ENCODE measurements around the gene EDIL3.

Gene EDIL3

GRCh38 chr5:84290673-84291072 is 94.0 kb downstream of the EDIL3 start:
- FAIRE-seq: no peak
- TF ChIP-seq POLR2A (IDR thresholded peaks at IDR 0.05; ENCODE audit: low read depth, low read length): no peak
- no peak for TF ChIP-seq POLR2AphosphoS5 (IDR thresholded peaks at IDR 0.05; ENCODE audit: low read depth, low read length)
- TF ChIP-seq TAF1 (IDR thresholded peaks at IDR 0.05; ENCODE audit: borderline replicate concordance, low read depth, low read length): no peak
- DNase-seq (ENCODE audit: insufficient read length): no peak

- DNase-seq (ENCODE audit: insufficient read length): no peak
- FAIRE-seq: no peak
- TF ChIP-seq POLR2AphosphoS5 (IDR thresholded peaks at IDR 0.05; ENCODE audit: low read depth, low read length) (no peak), TAF1 (IDR thresholded peaks at IDR 0.05; ENCODE audit: borderline replicate concordance, low read depth, low read length) (no peak), POLR2A (IDR thresholded peaks at IDR 0.05; ENCODE audit: low read depth, low read length) (no peak)
Measured at GRCh38 chr5:84290161-84290560, 94.5 kb downstream of the EDIL3 start.

GRCh38 chr5:84287951-84288350 is 96.7 kb downstream of the EDIL3 start:
- FAIRE-seq (no peak), DNase-seq (ENCODE audit: insufficient read length) (no peak)
- TF ChIP-seq POLR2AphosphoS5 (IDR thresholded peaks at IDR 0.05; ENCODE audit: low read depth, low read length): no peak
- TF ChIP-seq POLR2A (IDR thresholded peaks at IDR 0.05; ENCODE audit: low read depth, low read length): no peak
- TF ChIP-seq TAF1 (IDR thresholded peaks at IDR 0.05; ENCODE audit: borderline replicate concordance, low read depth, low read length): no peak

- no peak for FAIRE-seq
- no peak for TF ChIP-seq POLR2AphosphoS5 (IDR thresholded peaks at IDR 0.05; ENCODE audit: low read depth, low read length)
- no peak for TF ChIP-seq POLR2A (IDR thresholded peaks at IDR 0.05; ENCODE audit: low read depth, low read length)
- no peak for TF ChIP-seq TAF1 (IDR thresholded peaks at IDR 0.05; ENCODE audit: borderline replicate concordance, low read depth, low read length)
- DNase-seq (ENCODE audit: insufficient read length): no peak
Measured at GRCh38 chr5:84286662-84287061, 98.0 kb downstream of the EDIL3 start.

GRCh38 chr5:84285641-84286637 is 98.7 kb downstream of the EDIL3 start:
- no peak for FAIRE-seq
- TF ChIP-seq TAF1 (IDR thresholded peaks at IDR 0.05; ENCODE audit: borderline replicate concordance, low read depth, low read length) (no peak), POLR2A (IDR thresholded peaks at IDR 0.05; ENCODE audit: low read depth, low read length) (no peak), POLR2AphosphoS5 (IDR thresholded peaks at IDR 0.05; ENCODE audit: low read depth, low read length) (no peak)
- DNase-seq (ENCODE audit: insufficient read length): no peak

GRCh38 chr5:84281383-84281782 is 103.3 kb downstream of the EDIL3 start:
- TF ChIP-seq POLR2A (IDR thresholded peaks at IDR 0.05; ENCODE audit: low read depth, low read length): no peak
- no peak for TF ChIP-seq POLR2AphosphoS5 (IDR thresholded peaks at IDR 0.05; ENCODE audit: low read depth, low read length)
- no peak for TF ChIP-seq TAF1 (IDR thresholded peaks at IDR 0.05; ENCODE audit: borderline replicate concordance, low read depth, low read length)
- FAIRE-seq (no peak), DNase-seq (ENCODE audit: insufficient read length) (no peak)

- no peak for FAIRE-seq
- no peak for TF ChIP-seq POLR2A (IDR thresholded peaks at IDR 0.05; ENCODE audit: low read depth, low read length)
- TF ChIP-seq POLR2AphosphoS5 (IDR thresholded peaks at IDR 0.05; ENCODE audit: low read depth, low read length): no peak
- TF ChIP-seq TAF1 (IDR thresholded peaks at IDR 0.05; ENCODE audit: borderline replicate concordance, low read depth, low read length): no peak
- DNase-seq (ENCODE audit: insufficient read length): no peak
Measured at GRCh38 chr5:84279234-84279633, 105.4 kb downstream of the EDIL3 start.

- TF ChIP-seq POLR2A (IDR thresholded peaks at IDR 0.05; ENCODE audit: low read depth, low read length): no peak
- no peak for TF ChIP-seq TAF1 (IDR thresholded peaks at IDR 0.05; ENCODE audit: borderline replicate concordance, low read depth, low read length)
- no peak for TF ChIP-seq POLR2AphosphoS5 (IDR thresholded peaks at IDR 0.05; ENCODE audit: low read depth, low read length)
- FAIRE-seq: no peak
- no peak for DNase-seq (ENCODE audit: insufficient read length)
Measured at GRCh38 chr5:84275609-84276008, 109.1 kb downstream of the EDIL3 start.

GRCh38 chr5:84274585-84275468 is 109.9 kb downstream of the EDIL3 start:
- DNase-seq (ENCODE audit: insufficient read length) (no peak), FAIRE-seq (no peak)
- no peak for TF ChIP-seq TAF1 (IDR thresholded peaks at IDR 0.05; ENCODE audit: borderline replicate concordance, low read depth, low read length)
- no peak for TF ChIP-seq POLR2A (IDR thresholded peaks at IDR 0.05; ENCODE audit: low read depth, low read length)
- TF ChIP-seq POLR2AphosphoS5 (IDR thresholded peaks at IDR 0.05; ENCODE audit: low read depth, low read length): no peak

- FAIRE-seq: no peak
Measured at GRCh38 chr5:84273517-84273883, 111.2 kb downstream of the EDIL3 start.

GRCh38 chr5:84272771-84273516 is 111.7 kb downstream of the EDIL3 start:
- FAIRE-seq (no peak), DNase-seq (ENCODE audit: insufficient read length) (no peak)
- no peak for TF ChIP-seq POLR2AphosphoS5 (IDR thresholded peaks at IDR 0.05; ENCODE audit: low read depth, low read length)
- TF ChIP-seq POLR2A (IDR thresholded peaks at IDR 0.05; ENCODE audit: low read depth, low read length): no peak
- TF ChIP-seq TAF1 (IDR thresholded peaks at IDR 0.05; ENCODE audit: borderline replicate concordance, low read depth, low read length): no peak

More at GRCh38 chr5:84273517-84273883, 111.2 kb downstream of the EDIL3 start:
- DNase-seq (ENCODE audit: insufficient read length): no peak
- no peak for TF ChIP-seq TAF1 (IDR thresholded peaks at IDR 0.05; ENCODE audit: borderline replicate concordance, low read depth, low read length)
- no peak for TF ChIP-seq POLR2A (IDR thresholded peaks at IDR 0.05; ENCODE audit: low read depth, low read length)
- no peak for TF ChIP-seq POLR2AphosphoS5 (IDR thresholded peaks at IDR 0.05; ENCODE audit: low read depth, low read length)
